ENCODE measurements around the gene GRB10. TPM values are rescaled to one million over a fixed set of nuclear protein-coding genes. Genes with fewer than 3 reads are reported as not detected.

GRB10 gene
- total RNA-seq, 1 experiment from 2014 or later: 0.10 TPM

- DNase-seq (ENCODE audit: low read depth): no peak
Measured at GRCh38 chr7:50673096-50673495, 109.6 kb downstream of the GRB10 start.

GRCh38 chr7:50672045-50672444, 110.7 kb downstream of the GRB10 start:
- no peak for DNase-seq (ENCODE audit: low read depth)

GRCh38 chr7:50671386-50671785, 111.3 kb downstream of the GRB10 start:
- DNase-seq (ENCODE audit: low read depth): no peak

DNA sequence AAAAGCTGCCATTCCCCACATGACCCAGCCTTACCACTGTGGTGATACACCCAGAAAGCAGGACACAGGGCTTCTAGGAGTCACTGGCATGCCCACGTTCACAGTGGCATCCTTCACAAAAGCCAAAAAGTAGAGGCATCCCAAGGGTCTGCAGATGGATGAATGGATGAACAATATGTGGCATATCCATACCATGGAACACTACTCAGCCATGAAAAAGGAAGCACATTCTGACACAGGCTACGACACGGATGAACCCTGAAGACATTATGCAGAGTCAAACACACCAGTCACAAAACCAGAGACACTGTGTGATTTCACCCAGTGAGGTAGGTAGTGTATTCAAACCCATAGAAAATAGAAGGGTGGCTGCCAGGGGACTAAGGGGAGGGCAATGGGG, 112.8 kb downstream of the GRB10 start:
- no peak for DNase-seq (ENCODE audit: low read depth)

- DNase-seq (ENCODE audit: low read depth): peak; percentile 36
Measured at GRCh38 chr7:50667789-50668226, 114.9 kb downstream of the GRB10 start.

- DNase-seq (ENCODE audit: low read depth): peak; percentile 46
Measured at GRCh38 chr7:50667338-50667737, 115.4 kb downstream of the GRB10 start.

DNA sequence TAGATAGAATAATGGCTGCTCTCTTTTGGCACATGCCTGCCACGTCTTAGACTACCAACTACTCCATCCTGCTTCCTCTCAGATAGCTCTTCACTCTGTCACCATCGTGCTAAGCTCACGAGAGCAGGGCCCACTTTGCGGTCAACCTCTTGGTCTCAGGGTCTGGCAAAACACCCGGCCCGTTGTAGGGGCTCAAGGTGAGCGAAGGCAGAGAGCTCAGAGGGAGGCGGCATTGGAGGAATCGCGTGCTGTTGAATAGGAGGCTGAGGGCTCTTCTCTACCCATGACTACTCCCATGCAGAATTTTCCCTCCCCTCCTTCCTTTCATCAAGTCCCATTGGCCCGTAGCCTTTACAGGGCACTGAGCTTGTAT, 116.6 kb downstream of the GRB10 start:
- DNase-seq (ENCODE audit: low read depth): no peak

DNA sequence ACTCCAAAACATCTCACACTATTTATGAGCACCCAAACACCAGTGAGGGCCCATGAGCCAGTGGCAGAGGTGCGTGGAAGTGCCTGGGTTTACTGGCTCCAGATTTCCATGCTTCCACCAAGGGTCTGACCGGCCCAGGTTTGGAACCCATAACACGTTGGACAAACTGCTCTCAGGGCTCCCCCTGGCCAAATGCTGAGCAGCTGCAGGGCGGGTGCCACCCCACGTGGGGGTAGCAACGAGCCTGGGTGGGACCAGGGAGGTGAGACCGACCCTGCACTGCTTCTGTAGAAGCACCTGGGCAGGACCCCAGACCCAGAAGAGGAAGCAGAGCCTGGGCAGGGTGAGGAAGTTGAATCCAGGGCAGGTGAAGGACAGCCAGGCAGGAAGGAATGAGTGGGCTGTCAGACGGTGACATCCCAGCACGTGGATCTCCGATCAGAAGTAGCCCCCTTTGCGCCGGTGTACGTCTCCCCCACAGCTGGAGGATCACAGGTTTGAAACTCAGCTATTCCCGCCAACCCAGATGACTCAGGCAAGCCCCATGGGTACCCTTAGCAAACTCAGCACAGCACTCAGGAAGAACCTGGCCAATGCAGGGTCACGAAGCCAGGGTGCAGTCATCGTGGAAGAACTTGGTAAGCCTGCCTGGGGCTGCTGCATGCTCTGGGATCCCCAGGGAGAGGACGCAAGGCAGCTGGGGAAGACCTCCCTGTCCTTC, 117.1 kb downstream of the GRB10 start:
- peak; percentile 64 for DNase-seq (ENCODE audit: low read depth)

- no peak for DNase-seq (ENCODE audit: low read depth)
Measured at GRCh38 chr7:50664937-50665336, 117.8 kb downstream of the GRB10 start.

DNA sequence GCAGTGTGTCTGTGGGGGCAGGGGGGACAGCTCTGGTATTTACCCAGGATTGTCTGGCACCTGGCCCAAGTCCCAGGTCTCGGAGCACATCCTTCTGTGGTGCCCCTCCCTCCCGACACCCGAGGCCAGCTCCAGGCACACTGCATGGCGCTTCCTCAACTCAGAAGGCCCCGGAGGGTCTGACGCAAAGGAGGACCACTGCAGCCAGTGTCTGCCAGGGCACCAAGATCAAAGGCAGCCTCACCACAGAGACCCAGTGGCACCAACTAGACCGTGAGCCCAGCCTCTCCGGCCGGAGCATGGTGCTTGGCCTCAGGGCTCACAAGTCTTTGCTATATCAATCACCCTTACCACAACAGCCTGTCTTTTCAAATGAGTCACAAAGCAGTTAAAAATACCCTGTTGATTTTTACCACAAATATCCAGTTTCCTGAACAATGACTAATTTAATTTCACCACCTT, 118.2 kb downstream of the GRB10 start:
- peak; percentile 98 for DNase-seq (ENCODE audit: low read depth)

DNA sequence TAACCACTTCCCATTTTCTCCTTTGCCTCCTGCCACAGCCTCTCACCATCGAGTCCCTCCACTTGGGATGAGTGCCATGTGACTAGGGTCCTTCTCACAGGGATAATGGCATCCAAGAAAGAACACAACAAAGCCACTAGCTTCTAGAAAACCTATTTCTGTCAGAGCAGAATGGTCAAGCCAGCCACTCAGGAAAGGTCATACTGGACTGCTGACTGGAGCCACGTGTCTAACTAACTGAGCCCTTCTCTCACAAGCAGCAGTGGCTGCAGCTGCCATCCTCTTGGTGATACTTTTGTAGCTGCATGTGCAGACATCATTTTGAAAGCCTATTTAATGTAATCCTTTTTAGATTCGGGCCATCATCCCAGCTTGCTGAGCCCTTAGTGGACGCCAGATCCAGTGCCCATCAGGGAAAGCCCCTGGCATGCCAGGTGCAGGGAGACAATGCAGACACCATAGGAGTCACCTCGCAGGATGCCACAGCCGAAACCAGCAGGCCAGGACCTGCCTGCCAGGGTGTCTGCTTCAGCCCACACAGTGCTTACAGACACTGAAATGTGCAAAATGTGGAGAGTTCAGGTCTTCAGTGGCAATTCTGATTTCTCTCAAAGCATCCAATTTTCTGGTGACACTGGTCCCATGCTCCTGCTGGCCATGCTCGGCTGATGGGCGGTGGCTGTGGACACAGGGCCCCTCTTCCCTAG, 119.1 kb downstream of the GRB10 start:
- no peak for DNase-seq (ENCODE audit: low read depth)

GRCh38 chr7:50662996-50663395, 119.7 kb downstream of the GRB10 start:
- no peak for DNase-seq (ENCODE audit: low read depth)

- DNase-seq (ENCODE audit: low read depth): peak; percentile 49
Measured at GRCh38 chr7:50662041-50662694, 120.5 kb downstream of the GRB10 start.

GRCh38 chr7:50661345-50662040, 121.2 kb downstream of the GRB10 start:
- peak; percentile 65 for DNase-seq (ENCODE audit: low read depth)

DNA sequence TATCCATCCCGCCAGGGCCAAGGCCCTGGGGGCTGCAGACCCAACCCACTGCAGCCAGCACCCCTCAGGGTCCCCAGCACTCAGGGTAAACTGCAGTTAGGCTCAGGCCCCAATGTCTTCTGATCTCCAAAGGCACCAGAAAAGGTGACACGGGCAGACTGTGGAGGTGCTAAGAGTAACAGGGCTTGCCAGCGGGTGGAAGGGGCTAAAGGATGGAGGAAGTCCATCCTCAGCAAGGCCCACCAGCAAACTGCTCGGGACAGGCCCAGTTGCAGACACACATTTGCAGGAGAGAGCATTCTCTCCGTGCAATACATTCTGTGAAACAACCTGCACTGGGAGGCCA, 121.9 kb downstream of the GRB10 start:
- no peak for DNase-seq (ENCODE audit: low read depth)

DNA sequence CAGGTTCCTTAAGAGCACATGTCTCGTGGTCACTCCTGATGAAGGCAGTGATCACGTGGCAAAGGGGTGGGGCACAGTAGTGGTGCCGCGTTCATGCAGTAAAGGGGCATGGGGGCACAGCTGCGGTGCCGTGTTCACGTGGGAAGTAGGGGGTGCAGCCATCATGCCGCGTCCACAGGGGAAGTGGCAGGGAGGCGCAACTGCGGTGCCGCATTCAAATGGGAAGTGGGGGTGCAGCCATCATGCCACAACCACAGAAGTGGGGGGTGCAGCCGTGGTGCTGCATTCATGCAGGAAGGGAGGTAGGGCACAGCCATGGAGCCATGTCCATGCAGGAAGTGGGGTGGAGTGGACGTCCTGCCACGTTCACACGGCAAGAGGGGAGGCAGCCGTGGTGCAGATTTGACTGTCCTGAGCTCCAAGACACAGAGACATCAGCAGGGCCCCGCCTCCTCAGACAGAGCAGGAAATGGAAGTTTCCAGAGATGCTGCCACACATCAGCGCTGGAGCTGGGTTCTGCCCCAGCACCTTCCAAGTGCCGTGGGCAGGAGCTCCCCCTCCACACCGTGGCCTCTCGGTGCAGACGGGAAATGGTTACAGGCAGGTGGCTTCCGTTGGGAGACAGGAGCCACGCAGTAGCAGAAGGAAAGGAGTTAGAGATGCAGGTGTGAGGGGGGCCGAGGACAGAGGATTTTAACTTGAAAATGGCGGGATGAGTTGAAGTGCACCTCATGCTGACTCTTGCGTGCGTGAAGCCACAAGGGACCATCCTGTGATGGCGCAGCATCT, 122.5 kb downstream of the GRB10 start:
- no peak for DNase-seq (ENCODE audit: low read depth)

DNA sequence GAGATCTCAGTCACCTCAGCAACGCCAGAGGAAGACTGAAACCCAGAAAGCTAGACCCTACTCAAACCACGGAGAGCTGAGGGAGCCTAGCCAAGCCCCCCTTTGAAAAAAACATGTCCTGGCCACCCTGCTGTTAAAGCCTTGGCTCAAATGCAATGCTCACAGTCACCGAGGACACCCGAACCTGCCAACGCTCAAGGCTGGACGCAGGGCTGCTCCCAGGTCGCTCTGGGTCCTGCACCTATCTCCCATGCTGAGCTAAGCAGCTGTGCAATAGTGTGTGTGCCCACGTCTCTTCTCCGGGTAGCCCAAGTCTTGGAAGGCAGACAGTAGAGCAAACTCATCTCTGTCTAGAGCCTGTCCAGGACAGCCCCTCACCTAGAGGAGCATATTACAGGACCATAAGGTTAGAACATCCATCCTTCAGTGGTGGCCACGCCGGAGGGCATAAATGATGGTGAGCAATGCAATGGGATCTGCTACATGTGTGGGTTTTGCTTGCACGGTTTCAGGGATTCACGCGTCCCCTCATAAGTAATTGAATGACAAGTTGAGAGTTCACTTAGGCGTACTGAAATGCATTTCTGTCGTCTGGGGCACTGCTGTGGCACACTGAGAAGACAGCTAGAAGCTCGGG, 123.2 kb downstream of the GRB10 start:
- no peak for DNase-seq (ENCODE audit: low read depth)

DNA sequence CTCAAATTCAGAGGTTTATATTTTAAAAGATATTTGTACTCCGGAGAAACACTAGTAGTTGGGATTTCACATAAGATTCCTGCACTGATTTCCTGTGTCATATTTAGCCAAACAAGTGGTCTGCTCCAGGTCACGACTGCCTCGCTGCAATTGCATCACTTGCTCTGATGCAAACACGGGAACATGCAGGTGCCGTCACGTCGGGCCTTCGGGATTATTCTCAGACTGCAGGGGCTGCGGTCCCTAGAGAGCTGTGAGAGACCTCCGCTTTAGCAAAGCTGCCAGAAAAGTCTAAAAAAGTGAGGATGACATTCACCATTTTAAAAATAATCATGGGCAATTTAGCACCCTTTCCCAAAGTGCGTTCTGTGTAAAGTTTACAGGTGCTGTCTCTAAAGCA, 124.0 kb downstream of the GRB10 start:
- no peak for DNase-seq (ENCODE audit: low read depth)

- DNase-seq (ENCODE audit: low read depth): no peak
Measured at GRCh38 chr7:50657912-50658311, 124.8 kb downstream of the GRB10 start.

- peak; percentile 22 for DNase-seq (ENCODE audit: low read depth)
Measured at GRCh38 chr7:50657341-50657873, 125.3 kb downstream of the GRB10 start.
